ENCODE measurements around the gene PLAU.
"Not testable (repeated sequence)": the region's sequence is repeated elsewhere in the genome, so short reads cannot be mapped to it uniquely, and the experiment has no call there.

Gene PLAU

GRCh38 chr10:73888514-73888913 is 22.4 kb upstream of the PLAU start:
- Histone ChIP-seq H3K36me3 (ENCODE audit: control insufficient read depth, insufficient read depth, low read length) (no peaks in the 10 kb centered on the region), H3K4me1 (ENCODE audit: control insufficient read depth, insufficient read depth, low read length) (no peaks in the 10 kb centered on the region), H3K27ac (ENCODE audit: insufficient read depth, low read depth, low read length, poor library complexity, severe bottlenecking) (no peak overlapping the region), H3K4me3 (ENCODE audit: insufficient read depth, low read depth, low read length) (no peak overlapping the region), H3K27me3 (ENCODE audit: control insufficient read depth, insufficient read depth, low read length, poor library complexity, severe bottlenecking) (no peaks in the 10 kb centered on the region), H3K9me3 (ENCODE audit: control insufficient read depth, low read length) (no peaks in the 10 kb centered on the region)
- 93 to 98% methylated on average over 5 of the region's 5 CpGs for WGBS, 2 experiments

- Histone ChIP-seq H3K27ac (ENCODE audit: insufficient read depth, low read depth, low read length, poor library complexity, severe bottlenecking) (no peak overlapping the region), H3K9me3 (ENCODE audit: control insufficient read depth, low read length) (no peaks in the 10 kb centered on the region), H3K36me3 (ENCODE audit: control insufficient read depth, insufficient read depth, low read length) (no peaks in the 10 kb centered on the region), H3K27me3 (ENCODE audit: control insufficient read depth, insufficient read depth, low read length, poor library complexity, severe bottlenecking) (no peaks in the 10 kb centered on the region), H3K4me3 (ENCODE audit: insufficient read depth, low read depth, low read length) (no peak overlapping the region), H3K4me1 (ENCODE audit: control insufficient read depth, insufficient read depth, low read length) (no peaks in the 10 kb centered on the region)
- 64 to 66% methylated on average over 7 of the region's 7 CpGs for WGBS, 2 experiments
Measured at GRCh38 chr10:73889014-73889413, 21.9 kb upstream of the PLAU start.

- H3K36me3 ChIP-seq (ENCODE audit: control insufficient read depth, insufficient read depth, low read length); H3K4me3 ChIP-seq (ENCODE audit: insufficient read depth, low read depth, low read length); H3K9me3 ChIP-seq (ENCODE audit: control insufficient read depth, low read length); H3K4me1 ChIP-seq (ENCODE audit: control insufficient read depth, insufficient read depth, low read length); H3K27me3 ChIP-seq (ENCODE audit: control insufficient read depth, insufficient read depth, low read length, poor library complexity, severe bottlenecking); H3K27ac ChIP-seq (ENCODE audit: insufficient read depth, low read depth, low read length, poor library complexity, severe bottlenecking): not testable (repeated sequence)
- 70 to 77% methylated on average over 3 of the region's 3 CpGs for WGBS, 2 experiments
Measured at GRCh38 chr10:73889416-73889815, 21.5 kb upstream of the PLAU start.

- no peak overlapping the region for H3K27ac ChIP-seq (ENCODE audit: insufficient read depth, low read depth, low read length, poor library complexity, severe bottlenecking)
- H3K4me1 ChIP-seq (ENCODE audit: control insufficient read depth, insufficient read depth, low read length): no peaks in the 10 kb centered on the region
- no peaks in the 10 kb centered on the region for H3K9me3 ChIP-seq (ENCODE audit: control insufficient read depth, low read length)
- WGBS, 2 experiments: 95 to 96% methylated on average over 5 of the region's 5 CpGs
- H3K27me3 ChIP-seq (ENCODE audit: control insufficient read depth, insufficient read depth, low read length, poor library complexity, severe bottlenecking): no peaks in the 10 kb centered on the region
- H3K36me3 ChIP-seq (ENCODE audit: control insufficient read depth, insufficient read depth, low read length): no peaks in the 10 kb centered on the region
- H3K4me3 ChIP-seq (ENCODE audit: insufficient read depth, low read depth, low read length): no peak overlapping the region
Measured at GRCh38 chr10:73890261-73890660, 20.7 kb upstream of the PLAU start.

GRCh38 chr10:73890830-73891229 is 20.1 kb upstream of the PLAU start:
- H3K4me3 ChIP-seq (ENCODE audit: insufficient read depth, low read depth, low read length); H3K27me3 ChIP-seq (ENCODE audit: control insufficient read depth, insufficient read depth, low read length, poor library complexity, severe bottlenecking); H3K36me3 ChIP-seq (ENCODE audit: control insufficient read depth, insufficient read depth, low read length); H3K27ac ChIP-seq (ENCODE audit: insufficient read depth, low read depth, low read length, poor library complexity, severe bottlenecking); H3K4me1 ChIP-seq (ENCODE audit: control insufficient read depth, insufficient read depth, low read length); H3K9me3 ChIP-seq (ENCODE audit: control insufficient read depth, low read length): not testable (repeated sequence)
- WGBS, 2 experiments: 61 to 62% methylated on average over 3 of the region's 3 CpGs

GRCh38 chr10:73891540-73891939 is 19.4 kb upstream of the PLAU start:
- no peak overlapping the region for H3K27ac ChIP-seq (ENCODE audit: insufficient read depth, low read depth, low read length, poor library complexity, severe bottlenecking)
- no peaks in the 10 kb centered on the region for H3K27me3 ChIP-seq (ENCODE audit: control insufficient read depth, insufficient read depth, low read length, poor library complexity, severe bottlenecking)
- WGBS, 2 experiments: 83 to 88% methylated on average over 5 of the region's 5 CpGs

GRCh38 chr10:73892310-73893030 is 18.5 kb upstream of the PLAU start:
- Histone ChIP-seq H3K36me3 (ENCODE audit: control insufficient read depth, insufficient read depth, low read length) (no peaks in the 10 kb centered on the region), H3K9me3 (ENCODE audit: control insufficient read depth, low read length) (no peaks in the 10 kb centered on the region), H3K4me1 (ENCODE audit: control insufficient read depth, insufficient read depth, low read length) (no peaks in the 10 kb centered on the region), H3K27me3 (ENCODE audit: control insufficient read depth, insufficient read depth, low read length, poor library complexity, severe bottlenecking) (no peaks in the 10 kb centered on the region), H3K4me3 (ENCODE audit: insufficient read depth, low read depth, low read length) (no peak overlapping the region), H3K27ac (ENCODE audit: insufficient read depth, low read depth, low read length, poor library complexity, severe bottlenecking) (no peak overlapping the region)
- 70 to 75% methylated on average over 10 of the region's 10 CpGs for WGBS, 2 experiments

More at GRCh38 chr10:73891540-73891939, 19.4 kb upstream of the PLAU start:
- no peaks in the 10 kb centered on the region for H3K9me3 ChIP-seq (ENCODE audit: control insufficient read depth, low read length)
- H3K4me3 ChIP-seq (ENCODE audit: insufficient read depth, low read depth, low read length): no peak overlapping the region
- no peaks in the 10 kb centered on the region for H3K4me1 ChIP-seq (ENCODE audit: control insufficient read depth, insufficient read depth, low read length)
- H3K36me3 ChIP-seq (ENCODE audit: control insufficient read depth, insufficient read depth, low read length): no peaks in the 10 kb centered on the region

GRCh38 chr10:73893426-73893825 is 17.5 kb upstream of the PLAU start:
- Histone ChIP-seq H3K36me3 (ENCODE audit: control insufficient read depth, insufficient read depth, low read length) (no peaks in the 10 kb centered on the region), H3K27ac (ENCODE audit: insufficient read depth, low read depth, low read length, poor library complexity, severe bottlenecking) (no peak overlapping the region), H3K4me3 (ENCODE audit: insufficient read depth, low read depth, low read length) (no peak overlapping the region), H3K27me3 (ENCODE audit: control insufficient read depth, insufficient read depth, low read length, poor library complexity, severe bottlenecking) (no peaks in the 10 kb centered on the region), H3K9me3 (ENCODE audit: control insufficient read depth, low read length) (no peaks in the 10 kb centered on the region), H3K4me1 (ENCODE audit: control insufficient read depth, insufficient read depth, low read length) (no peaks in the 10 kb centered on the region)
- 80 to 84% methylated on average over 8 of the region's 8 CpGs for WGBS, 2 experiments

GRCh38 chr10:73894245-73894971 is 16.5 kb upstream of the PLAU start:
- H3K27ac ChIP-seq (ENCODE audit: insufficient read depth, low read depth, low read length, poor library complexity, severe bottlenecking): no peak overlapping the region
- 75 to 78% methylated on average over 6 of the region's 6 CpGs for WGBS, 2 experiments

GRCh38 chr10:73895381-73895780 is 15.6 kb upstream of the PLAU start:
- not testable (repeated sequence) for H3K9me3 ChIP-seq (ENCODE audit: control insufficient read depth, low read length); H3K36me3 ChIP-seq (ENCODE audit: control insufficient read depth, insufficient read depth, low read length); H3K27me3 ChIP-seq (ENCODE audit: control insufficient read depth, insufficient read depth, low read length, poor library complexity, severe bottlenecking); H3K4me1 ChIP-seq (ENCODE audit: control insufficient read depth, insufficient read depth, low read length); H3K4me3 ChIP-seq (ENCODE audit: insufficient read depth, low read depth, low read length); H3K27ac ChIP-seq (ENCODE audit: insufficient read depth, low read depth, low read length, poor library complexity, severe bottlenecking)
- 93% methylated on average over 8 to 9 of the region's 9 CpGs for WGBS, 2 experiments

More at GRCh38 chr10:73894245-73894971, 16.5 kb upstream of the PLAU start:
- Histone ChIP-seq H3K4me3 (ENCODE audit: insufficient read depth, low read depth, low read length) (no peak overlapping the region), H3K9me3 (ENCODE audit: control insufficient read depth, low read length) (no peaks in the 10 kb centered on the region), H3K4me1 (ENCODE audit: control insufficient read depth, insufficient read depth, low read length) (no peaks in the 10 kb centered on the region), H3K27me3 (ENCODE audit: control insufficient read depth, insufficient read depth, low read length, poor library complexity, severe bottlenecking) (no peaks in the 10 kb centered on the region), H3K36me3 (ENCODE audit: control insufficient read depth, insufficient read depth, low read length) (no peaks in the 10 kb centered on the region)

All from ectodermal cell (in vitro differentiated cells).